Ureter (tissue), 1 donor: ENCODE results near the gene ZNF473. TPM values are rescaled to one million over a fixed set of nuclear protein-coding genes. Genes with fewer than 3 reads are reported as not detected.
A peak's percentile ranks its signal among the peaks of the same experiment; 100 is the strongest.
"Not testable (repeated sequence)": the region's sequence is repeated elsewhere in the genome, so short reads cannot be mapped to it uniquely, and the experiment has no call there.

Experiments used
- DNase-seq: peaks from one replicate; pipeline ENCODE4 v3.0.0-alpha.2; 2020; ENCODE audit warnings: low spot score
- total RNA-seq: library from RNA; stranded (reverse); gene quantifications from one replicate; pipeline ENCODE4 v1.2.4, GENCODE V29; 2023
- donor health status: DM: yes; HTN: yes; CAD: no.

ZNF473 gene
- total RNA-seq, 1 donor from 2014 or later: 12.0 TPM

GRCh38 chr19:50097884-50098283, 72.1 kb downstream of the ZNF473 start:
- DNase-seq: not testable (repeated sequence)

- peak; percentile 48 for DNase-seq
These were observed 73.1 kb downstream of the ZNF473 start for GRCh38 chr19:50098892-50099291.

DNA sequence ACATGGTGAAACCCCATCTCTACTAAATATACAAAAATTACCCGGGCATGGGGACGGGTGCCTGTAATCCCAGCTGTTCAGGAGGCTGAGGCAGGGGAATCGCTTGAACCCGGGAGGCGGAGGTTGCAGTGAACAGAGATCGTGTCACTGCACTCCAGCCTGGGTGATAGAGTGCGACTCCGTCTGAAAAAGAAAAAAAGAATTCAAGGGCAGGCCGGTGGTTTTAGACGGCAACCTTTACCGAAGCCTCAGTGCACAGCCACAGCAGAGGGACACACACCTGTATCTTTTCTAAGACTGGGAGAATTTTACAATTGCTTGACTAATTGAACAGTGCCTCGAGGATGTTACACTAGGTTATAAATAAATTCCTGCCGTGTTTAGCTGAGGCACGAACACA, 73.9 kb downstream of the ZNF473 start:
- DNase-seq: not testable (repeated sequence)

DNA sequence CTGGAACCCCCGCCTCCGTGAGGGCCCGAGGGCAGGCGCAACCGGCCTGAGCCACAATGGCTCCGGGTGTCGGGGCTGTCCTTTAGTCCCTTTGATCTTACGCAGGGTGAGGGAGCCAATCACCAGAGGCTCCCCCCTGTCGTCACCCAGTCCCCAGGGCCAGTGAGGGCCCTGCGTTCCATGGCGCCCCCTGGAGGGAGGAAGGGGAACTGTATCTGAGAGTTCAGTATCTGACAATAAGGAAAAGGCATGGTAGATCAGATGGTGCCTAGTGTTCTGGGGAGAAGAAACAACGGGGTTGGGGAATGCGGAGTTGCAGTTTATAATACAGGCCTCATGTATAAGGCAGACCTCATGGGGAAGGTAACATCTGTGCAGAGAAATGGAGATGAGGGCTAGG, 75.1 kb downstream of the ZNF473 start:
- not testable (repeated sequence) for DNase-seq

Other genes with a start within 250 kb of the ZNF473 start
- gene FUZ, start 212.7 kb upstream of the ZNF473 start, total RNA-seq: 13.0 TPM
- gene MED25, start 207.7 kb upstream of the ZNF473 start, total RNA-seq: 42.2 TPM
- gene PTOV1, start 174.8 kb upstream of the ZNF473 start, total RNA-seq: 105 TPM
- gene PNKP, start 158.4 kb upstream of the ZNF473 start, total RNA-seq: 122 TPM
- 32.8 TPM for gene AKT1S1, start 148.7 kb upstream of the ZNF473 start, total RNA-seq
- 30.4 TPM for gene TBC1D17, start 148.3 kb upstream of the ZNF473 start, total RNA-seq
- gene IL4I1, start 129.1 kb upstream of the ZNF473 start, total RNA-seq: 1.9 TPM
- gene ATF5, start 96.8 kb upstream of the ZNF473 start, total RNA-seq: 35.5 TPM
- 42.7 TPM for gene NUP62, start 96.5 kb upstream of the ZNF473 start, total RNA-seq
- gene SIGLEC11, start 64.8 kb upstream of the ZNF473 start, total RNA-seq: 0.70 TPM
- gene VRK3, start 633 bp upstream of the ZNF473 start, total RNA-seq: 56.6 TPM
- not detected for gene IZUMO2, start 137.3 kb downstream of the ZNF473 start, total RNA-seq
- 134 TPM for gene MYH14, start 177.6 kb downstream of the ZNF473 start, total RNA-seq